Stimulated activated CD8-positive, alpha-beta memory T cell treated with anti-CD3 and anti-CD28 coated beads, Interleukin-12 subunit alpha, Interleukin-12 subunit beta, amount 100 ng/mL, for 4 hours (primary cell): ENCODE results near the gene TTC7B.

Source experiments
- DNase-seq: peaks from one replicate; pipeline ENCODE4 v3.0.0-alpha.2; 2020; ENCODE audit warnings: low read depth

The TTC7B gene

DNA sequence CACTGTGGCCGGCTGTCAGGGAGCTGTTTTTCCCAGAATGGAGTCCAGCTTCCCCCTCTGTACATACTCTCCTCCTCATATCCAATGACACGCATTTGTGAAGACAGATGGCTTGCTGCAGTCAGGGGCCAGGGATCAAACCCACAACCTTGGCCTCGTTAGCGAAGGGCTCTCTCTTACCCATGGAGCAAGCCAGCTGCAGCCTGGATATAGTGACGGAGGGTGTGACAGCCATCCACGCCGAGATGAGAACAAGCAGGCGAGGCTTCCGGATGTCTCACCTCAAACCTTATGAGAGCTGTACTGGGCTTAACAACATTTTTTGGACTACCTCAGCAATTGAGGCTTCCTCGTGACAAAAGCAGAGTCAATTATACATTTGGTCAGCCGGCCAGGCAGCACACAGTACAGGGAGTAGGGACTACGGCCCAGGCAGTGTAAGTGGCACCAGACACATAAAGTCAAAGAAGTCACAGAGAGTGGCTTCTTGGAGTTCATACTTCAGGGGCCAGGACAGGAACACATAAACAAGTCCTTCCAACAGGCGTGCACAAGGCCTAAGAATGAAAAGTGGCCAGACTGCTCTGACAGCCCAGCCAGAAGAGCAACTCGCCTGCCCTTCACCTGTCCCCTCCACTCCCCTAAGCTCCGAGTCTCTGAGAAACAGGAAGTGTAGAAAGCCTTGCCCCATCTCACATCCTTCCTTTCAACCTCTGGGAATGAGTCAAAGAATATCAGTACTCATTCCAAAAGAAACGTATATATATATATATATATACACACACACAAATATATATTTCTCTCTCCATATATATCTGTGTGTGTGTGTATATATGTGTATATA, 115.1 kb downstream of the TTC7B start:
- no peak for DNase-seq

DNA sequence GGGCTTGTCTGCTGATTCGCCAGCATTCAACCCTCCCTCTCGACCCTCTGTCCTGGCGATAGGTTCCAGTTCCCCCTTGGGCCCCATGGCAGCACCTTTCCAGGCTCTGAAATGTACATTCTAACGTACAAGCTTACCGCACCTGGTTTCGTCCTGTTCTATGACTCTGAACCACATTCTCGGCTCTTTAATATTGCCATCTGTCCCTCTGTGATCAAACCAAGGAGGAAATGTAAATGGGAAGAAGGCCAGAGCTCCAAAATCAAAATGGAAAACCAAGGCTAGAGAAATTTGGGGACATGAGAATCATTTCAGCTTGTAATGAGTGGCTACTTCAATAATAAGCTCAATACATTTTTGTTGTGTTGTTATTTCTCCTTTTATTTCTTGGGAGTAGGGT, 117.2 kb downstream of the TTC7B start:
- DNase-seq: no peak

- DNase-seq: no peak
Observed at GRCh38 chr14:90698379-90698869, 117.8 kb downstream of the TTC7B start.

GRCh38 chr14:90697577-90698206, 118.5 kb downstream of the TTC7B start:
- peak; percentile 48 for DNase-seq

GRCh38 chr14:90697132-90697531, 119.1 kb downstream of the TTC7B start:
- DNase-seq: no peak

DNA sequence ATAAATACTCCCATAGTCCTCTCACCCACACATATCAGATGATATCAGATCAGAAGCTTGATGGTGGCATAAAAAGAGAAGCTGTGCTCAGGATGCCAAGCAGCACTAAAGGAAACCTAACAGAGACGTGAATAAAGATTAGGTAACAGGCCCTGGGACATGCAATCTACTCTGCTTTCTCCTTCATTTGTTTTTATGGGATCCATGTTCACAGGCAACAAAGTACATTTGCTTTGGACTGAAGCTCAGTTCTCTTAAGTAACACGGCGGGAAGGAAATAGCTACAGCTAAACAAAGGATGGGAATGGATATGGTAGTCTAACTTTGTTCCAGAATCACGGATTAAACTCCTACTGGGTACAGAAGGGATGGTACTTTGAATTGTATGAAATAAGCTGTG, 119.5 kb downstream of the TTC7B start:
- DNase-seq: no peak

GRCh38 chr14:90695997-90696660, 120.1 kb downstream of the TTC7B start:
- DNase-seq: no peak

DNA sequence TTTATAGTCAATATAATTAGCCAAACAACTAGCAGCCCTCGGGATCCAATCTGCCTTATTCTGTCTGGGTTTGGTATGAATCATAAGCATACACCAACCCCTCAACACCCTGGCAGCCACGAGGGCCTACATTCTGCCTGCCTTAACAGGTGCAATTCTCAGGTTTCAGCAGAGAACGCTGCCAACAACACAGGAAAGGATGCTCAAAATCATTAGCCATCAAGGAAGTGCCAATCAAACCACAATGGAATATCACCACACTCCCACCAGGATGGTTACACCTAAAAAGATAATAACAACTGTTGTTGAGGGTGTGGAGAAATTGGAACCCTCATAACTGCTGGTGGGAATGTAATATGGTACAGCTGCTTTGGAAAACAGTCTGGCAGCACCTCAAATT, 122.8 kb downstream of the TTC7B start:
- no peak for DNase-seq

GRCh38 chr14:90692826-90693225, 123.4 kb downstream of the TTC7B start:
- no peak for DNase-seq

GRCh38 chr14:90692061-90692460, 124.2 kb downstream of the TTC7B start:
- DNase-seq: no peak

GRCh38 chr14:90691627-90692026, 124.6 kb downstream of the TTC7B start:
- DNase-seq: no peak

DNA sequence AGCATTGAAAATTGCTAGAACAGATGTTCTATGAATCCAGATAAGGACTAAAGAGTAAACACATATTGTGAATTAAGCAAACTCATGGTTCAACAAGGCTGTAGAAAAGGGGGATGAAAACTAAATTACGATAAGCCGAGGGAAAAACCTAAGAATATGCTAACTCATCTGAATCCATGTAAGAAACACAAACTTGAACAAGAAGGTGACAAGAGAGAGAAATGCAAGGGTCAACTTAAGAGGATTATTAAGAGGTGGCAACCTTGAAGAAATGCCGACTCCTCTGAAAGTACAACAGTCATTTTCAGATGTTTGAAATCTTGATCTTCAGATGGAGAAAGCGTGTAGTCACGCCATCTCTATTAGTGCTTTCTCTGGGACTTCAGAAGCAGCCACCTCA, 128.6 kb downstream of the TTC7B start:
- DNase-seq: no peak

DNA sequence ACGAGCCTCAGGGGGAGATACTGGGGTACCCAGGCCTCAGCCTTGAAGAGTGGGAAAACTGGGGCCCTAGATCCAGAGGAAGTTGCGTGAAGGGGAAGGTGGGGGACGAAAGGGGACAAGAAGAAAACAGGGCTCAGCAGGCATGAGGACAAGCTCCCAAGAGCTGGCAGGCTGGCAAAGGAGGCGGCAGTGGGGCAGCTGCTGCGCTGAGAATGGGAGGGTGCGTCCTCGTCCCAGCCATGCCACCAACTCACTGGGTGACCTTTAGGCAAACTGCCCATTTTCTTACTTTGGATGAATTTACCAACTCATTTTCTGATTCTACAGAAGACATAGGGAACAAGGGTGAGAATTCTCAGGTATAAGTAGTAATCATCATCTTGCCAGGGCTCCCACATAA, 133.6 kb downstream of the TTC7B start:
- DNase-seq: no peak

GRCh38 chr14:90681929-90682328, 134.3 kb downstream of the TTC7B start:
- DNase-seq: no peak

- DNase-seq: no peak
Observed at GRCh38 chr14:90678846-90679362, 137.3 kb downstream of the TTC7B start.

- DNase-seq: no peak
Observed at GRCh38 chr14:90678420-90678819, 137.8 kb downstream of the TTC7B start.

DNA sequence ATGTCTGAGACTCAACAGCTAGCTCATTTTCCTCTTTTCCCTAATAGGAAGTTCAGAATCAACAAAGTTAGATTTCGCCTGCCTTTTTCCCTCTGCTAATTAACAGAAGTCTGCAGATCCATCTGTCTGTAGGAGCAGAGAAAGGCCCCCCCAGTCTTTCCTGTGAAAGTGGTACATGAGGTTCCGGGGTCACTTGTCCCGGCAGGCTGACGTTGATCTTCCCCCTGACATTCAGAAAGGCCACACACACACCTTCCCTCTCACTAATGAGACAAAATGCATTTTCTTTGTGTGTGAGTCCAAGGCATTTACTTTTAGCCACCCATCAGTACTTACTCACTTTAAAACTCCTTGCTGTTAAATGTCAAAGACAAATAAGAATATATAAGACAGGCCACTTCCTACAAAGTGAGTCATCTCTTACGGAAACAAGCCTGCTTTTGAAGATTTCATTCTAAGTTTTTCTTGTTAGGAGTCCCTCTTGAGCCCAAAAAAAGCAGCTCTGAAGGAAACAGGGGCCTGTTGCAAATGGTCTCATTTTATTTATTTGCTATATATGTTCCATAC, 138.7 kb downstream of the TTC7B start:
- no peak for DNase-seq

DNA sequence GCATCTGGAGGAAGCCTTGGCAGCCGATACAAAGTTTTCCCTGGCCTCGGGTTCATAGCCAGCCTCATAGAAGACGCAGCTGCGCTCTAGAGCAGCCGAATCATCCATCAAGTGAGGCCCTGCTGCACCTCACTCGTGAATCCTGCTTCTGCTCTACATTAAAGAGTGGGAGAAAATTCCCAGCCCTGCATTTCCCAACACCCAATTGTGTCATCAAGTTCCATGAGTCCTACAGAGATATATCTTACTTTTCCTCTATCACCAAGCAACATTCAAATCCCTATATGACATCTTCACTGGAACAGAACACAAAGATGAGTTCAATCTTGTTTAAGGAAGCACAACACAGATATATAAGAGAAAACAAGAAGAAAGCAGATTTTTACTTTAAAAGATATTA, 139.3 kb downstream of the TTC7B start:
- no peak for DNase-seq

GRCh38 chr14:90676356-90676755, 139.9 kb downstream of the TTC7B start:
- DNase-seq: no peak

DNA sequence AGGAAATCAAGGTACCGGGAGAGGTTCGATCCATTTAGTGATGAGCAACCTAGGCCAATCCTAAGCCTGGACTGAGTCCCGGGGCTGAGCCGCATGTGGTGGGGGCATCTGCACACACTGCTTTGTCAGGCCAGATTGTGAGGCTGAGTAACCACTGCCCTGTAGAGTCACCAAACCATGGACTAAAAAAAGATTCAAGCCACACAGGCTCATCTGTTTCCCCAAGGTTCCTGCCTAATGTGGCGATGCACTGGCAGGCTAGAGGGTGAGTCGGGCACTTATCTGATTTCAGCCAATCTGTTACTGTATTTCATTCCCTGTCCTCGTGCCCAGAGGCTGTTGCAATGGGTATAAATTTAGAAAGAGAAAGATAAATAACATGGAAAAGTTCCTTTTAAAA, 140.8 kb downstream of the TTC7B start:
- DNase-seq: no peak

- no peak for DNase-seq
Observed at GRCh38 chr14:90674716-90675115, 141.5 kb downstream of the TTC7B start.

- DNase-seq: no peak
Observed at GRCh38 chr14:90674043-90674670, 142.1 kb downstream of the TTC7B start.
